ENCODE measurements around the gene GATA6.

DNA sequence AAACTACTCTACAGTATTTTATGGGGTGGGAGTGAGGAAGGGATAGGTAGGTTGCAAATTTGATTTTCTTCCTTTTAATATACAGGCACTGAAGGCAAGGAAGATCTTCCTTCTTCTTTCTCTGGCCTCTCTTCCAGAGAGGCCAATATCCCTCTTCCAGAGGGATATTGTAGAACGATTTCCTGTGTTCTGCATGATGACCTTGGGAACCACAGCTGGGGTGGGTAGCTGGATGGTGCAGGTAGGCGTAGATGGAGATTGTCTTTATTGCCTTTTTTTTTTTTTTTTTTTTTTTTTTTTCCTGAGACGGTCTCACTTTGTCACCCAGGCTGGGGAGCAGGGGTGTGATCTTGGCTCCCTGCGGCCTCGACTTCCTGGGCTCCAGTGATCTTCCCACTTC is 49.4 kb downstream of the GATA6 start:
- TF ChIP-seq, protein P1, sequence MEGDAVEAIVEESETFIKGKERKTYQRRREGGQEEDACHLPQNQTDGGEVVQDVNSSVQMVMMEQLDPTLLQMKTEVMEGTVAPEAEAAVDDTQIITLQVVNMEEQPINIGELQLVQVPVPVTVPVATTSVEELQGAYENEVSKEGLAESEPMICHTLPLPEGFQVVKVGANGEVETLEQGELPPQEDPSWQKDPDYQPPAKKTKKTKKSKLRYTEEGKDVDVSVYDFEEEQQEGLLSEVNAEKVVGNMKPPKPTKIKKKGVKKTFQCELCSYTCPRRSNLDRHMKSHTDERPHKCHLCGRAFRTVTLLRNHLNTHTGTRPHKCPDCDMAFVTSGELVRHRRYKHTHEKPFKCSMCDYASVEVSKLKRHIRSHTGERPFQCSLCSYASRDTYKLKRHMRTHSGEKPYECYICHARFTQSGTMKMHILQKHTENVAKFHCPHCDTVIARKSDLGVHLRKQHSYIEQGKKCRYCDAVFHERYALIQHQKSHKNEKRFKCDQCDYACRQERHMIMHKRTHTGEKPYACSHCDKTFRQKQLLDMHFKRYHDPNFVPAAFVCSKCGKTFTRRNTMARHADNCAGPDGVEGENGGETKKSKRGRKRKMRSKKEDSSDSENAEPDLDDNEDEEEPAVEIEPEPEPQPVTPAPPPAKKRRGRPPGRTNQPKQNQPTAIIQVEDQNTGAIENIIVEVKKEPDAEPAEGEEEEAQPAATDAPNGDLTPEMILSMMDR (IDR thresholded peaks at IDR 0.05 in 4 of 5, conservative IDR thresholded peaks at IDR 0.05 in 1 of 5) = no peak
- no peak for TF ChIP-seq POLR2A (IDR thresholded peaks at IDR 0.05)
